HG03565 (cell line): ENCODE measurements around the gene CHD5.
"Not testable (repeated sequence)": the region's sequence is repeated elsewhere in the genome, so short reads cannot be mapped to it uniquely, and the experiment has no call there.

ENCODE experiments used
- ATAC-seq: cut with Tn5 transposase; IDR thresholded peaks from one replicate; pipeline ENCODE4 v1.9.1; 2021; ENCODE audit warnings: mild to moderate bottlenecking, moderate library complexity; ENCODE audit not compliant: unreplicated experiment

CHD5 gene

DNA sequence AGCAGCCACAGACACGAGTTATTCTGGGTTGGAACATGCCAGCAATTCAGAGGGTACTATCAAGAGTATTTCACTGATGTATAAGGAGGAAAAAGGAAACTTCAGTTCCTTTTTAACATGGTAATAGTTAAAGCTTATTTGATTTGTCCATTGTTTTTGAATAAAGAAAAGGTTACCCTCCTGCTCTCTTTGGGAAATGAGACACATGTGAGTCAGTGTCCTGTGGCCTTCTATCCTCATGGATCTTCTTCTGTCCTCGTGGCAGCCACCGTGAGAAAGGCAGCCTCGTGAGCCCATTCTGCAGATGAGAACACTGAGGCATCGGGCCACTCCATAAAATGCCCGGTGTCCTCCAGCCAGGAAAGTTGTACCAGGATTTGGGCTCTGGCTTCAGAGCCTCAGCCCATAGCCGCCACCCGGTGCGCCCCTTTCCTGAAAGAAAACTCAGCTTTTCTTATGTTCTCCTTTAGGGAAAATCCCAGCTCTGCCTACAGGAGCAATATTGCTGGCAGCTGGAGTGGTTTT, 109.6 kb downstream of the CHD5 start:
- no peak for ATAC-seq

DNA sequence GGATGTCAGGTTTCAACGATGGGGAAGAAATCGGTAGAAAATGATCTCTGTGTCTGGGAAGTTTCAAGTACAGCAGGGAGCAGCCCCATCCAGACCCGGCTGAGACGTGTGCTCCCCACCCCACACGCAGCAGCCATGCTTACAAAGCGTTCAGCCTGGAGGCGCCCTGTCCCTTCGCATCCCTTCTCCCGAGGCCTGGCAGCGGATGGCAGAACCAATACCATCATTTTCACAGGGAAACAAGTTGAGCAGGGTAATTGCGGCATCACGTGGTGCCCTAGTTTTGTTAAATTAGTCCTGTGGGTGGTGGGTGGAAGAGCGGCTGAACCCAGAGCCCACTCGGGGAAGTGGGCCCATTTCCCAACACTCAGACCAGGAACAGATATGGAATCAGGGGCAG, 110.5 kb downstream of the CHD5 start:
- no peak for ATAC-seq

DNA sequence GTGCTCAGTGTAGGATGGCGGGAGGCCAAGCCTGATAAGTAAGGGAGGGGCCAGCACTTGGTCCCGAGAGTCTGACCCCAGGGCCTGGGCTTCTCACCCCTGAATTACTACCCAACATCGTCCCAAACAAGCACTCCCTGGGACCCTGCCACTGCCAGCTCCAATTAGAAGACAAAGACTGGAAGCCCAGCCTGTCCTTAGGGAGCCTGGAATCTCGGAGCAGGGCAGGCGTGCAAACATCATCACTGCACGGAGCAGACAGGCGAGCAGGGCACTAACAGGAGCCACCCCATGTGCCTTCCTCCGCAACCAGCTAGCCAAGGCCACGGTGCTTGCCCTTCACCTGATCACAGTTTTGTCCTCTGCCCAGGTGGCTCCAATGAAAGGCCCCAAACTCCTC, 111.2 kb downstream of the CHD5 start:
- no peak for ATAC-seq

DNA sequence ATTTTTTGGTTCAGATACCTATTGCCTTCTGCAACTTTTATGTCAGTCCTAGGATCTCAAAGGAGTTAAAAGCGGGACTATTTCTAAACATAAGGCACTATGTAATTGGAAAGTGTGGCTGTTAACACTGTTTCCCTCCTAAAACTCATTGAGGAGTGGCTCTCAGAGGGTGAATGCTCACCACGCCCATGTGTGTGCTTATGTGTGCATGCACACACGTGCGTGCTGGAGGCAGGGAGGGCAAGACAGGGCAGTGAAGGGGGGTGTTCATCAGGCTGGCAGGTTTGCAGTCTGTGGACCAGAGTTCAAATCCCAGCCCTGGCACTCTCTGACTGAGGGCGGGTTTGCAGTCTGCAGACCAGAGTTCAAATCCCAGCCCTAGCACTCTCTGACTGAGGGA, 112.0 kb downstream of the CHD5 start:
- ATAC-seq, result no peak

DNA sequence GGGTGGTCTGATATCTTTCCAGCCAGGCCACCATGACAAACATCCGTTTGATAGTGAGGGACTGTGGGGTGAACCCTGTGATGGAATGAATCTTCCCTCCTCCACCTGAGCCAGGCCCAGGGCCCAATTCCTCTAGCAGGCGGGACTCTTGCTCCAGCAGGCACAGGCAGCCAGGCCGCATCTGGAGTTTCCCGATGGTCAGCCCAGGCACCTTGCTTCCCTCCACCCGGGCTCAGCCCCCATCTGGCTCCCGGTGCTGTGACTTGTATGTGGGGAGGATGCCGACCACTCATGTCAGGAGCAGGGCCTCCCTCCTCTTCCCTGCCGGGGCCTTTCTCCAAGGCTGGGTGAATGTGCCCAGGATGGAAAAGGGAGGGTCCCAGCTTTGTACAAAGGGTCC, 113.4 kb downstream of the CHD5 start:
- ATAC-seq, result no peak

DNA sequence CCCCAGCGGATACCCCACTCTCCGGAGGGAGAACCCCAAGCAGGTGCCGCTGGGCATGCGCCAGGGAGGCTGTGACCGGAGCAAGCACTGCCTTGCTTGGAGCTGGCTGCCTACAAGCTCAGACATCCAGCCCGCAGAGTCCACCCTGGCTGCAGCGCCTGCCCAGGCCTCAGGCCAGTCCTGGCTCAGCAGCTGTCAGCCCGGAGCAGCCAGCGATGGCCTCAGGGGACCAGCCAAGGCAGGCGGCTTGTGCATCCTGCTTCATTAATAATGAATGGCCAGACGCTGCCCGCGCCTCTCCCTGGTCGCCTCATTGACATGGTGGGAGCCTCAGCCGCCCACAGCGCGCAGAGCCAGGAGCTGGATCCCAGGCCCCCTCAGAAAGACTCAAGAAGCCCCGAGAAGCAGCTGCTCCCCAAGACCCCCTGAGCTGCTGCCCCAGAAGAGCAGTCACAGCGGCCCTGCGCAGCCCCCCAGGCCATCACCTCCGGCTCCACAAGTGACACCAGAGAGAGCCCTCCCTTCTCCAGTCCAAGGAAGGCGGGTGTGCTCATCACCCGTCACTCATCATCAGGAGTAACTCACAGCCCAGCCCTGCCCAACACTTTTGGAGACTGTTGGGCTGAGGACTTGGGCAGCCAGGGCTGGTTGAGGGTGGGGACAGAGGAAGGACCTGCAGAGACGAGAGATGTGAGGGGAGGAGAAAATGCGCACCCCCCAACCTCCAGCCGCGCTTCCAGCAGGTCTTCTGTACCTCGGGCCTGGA, 114.8 kb downstream of the CHD5 start:
- no peak for ATAC-seq

DNA sequence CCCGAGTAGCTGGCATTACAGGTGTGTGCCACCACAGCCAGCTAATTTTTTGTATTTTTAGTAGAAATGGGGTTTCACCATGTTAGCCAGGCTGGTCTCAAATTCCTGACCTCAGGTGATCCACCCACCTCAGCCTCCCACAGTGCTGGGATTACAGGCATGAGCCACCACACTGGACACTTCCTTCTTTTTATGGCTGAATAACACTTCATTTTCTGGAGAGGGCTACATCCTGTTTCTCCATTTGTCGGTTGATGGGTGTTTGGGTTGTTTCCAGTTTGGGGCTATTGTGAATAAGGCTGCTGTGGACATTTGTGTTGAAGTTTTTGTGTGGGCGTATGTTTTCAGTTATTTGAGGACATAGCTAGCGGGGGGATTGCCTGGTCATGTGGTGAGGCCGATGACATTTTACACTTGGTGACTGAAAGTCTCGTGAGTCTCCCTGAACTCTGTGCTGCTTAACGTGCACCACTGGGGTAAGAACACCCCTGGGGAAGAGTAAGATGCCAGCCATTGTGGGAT, 116.5 kb downstream of the CHD5 start:
- not testable (repeated sequence) for ATAC-seq

DNA sequence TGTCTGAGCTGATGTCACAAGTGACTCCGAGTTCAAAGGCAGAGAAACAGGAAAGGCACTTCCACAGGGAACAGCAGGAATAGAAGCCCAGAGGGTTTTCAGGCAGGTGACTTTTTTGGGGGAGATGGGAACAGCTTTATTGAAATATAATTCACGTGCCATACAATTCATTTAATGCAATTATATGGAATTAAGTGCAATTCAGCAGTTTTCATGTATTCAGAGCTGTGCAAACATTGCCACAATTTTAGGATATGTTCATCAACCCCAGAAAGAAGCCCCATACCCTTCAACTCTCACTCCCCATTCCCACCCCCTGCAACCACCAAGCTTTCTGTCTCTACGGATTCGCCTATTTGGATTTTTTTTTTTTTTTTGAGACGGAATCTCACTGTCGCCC, 117.5 kb downstream of the CHD5 start:
- no peak for ATAC-seq

DNA sequence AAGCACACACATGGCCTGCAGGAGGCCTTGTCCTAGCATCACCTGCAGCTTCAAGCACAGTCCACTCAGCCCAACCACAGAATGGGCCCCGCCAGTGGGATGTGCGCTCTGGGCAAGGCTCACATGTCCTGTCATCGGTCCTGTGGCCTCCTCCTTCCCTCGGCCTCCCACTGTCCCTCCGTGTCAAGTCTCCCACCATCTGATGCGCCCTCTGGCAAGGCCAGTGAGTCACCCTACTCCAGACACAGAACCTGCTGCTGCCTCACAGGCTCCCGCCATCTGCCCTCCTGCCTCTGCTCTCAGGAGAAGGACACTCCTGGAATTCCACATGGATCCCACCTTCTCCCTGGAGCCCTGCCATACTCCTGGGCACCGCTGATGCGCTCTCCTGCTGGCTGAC, 120.3 kb downstream of the CHD5 start:
- no peak for ATAC-seq

DNA sequence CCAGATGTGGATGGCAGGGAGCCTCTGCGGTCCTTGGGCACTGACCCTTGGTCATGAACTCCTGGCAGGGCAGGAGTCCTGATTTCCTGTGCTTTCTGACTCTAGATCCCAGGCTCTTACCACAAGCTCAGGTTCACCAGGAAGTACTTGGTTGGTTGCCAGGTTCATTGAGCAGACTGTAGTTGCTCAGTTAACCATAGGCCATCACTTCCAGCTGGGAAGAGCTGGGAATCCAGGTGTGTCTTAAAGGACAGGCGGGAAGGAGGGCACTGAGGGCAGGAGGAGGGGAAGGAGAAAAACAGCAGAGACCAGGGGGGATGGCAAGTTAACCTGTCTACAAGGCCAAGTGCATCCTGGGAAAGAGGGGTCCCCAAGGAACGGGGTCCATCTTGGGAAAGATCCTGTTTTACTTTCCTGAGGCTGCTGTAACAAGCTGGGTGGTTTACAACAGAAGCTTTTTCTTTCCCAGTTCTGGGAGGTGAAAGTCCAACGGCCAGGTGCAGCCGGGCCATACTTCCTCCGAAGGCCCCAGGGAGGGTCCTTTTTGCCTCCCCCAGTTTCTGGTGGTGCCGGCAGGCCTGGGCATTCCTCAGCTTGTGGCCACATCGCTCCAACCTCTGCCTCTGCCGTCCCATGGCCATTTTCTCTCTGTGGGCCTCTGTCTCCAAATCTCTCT, 122.8 kb downstream of the CHD5 start:
- no peak for ATAC-seq

DNA sequence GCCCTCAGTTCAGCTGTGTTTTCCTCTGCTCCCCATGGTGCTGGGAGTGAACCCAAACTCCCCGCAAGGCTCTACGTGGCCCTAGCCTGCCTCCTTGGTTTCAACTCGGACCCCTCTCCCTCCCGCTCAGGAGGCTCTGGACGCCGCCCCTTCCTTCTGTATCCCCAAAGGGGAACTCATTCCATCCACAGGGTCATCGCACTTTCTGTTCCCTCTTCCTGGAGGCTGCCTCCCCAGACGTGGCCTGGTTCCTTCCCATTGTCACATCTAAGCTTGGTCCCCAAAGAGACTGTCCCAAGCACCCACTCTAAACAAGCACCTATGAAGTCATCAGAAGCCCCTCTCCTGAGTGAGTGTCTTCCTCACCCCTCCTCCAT, 123.6 kb downstream of the CHD5 start:
- no peak for ATAC-seq

DNA sequence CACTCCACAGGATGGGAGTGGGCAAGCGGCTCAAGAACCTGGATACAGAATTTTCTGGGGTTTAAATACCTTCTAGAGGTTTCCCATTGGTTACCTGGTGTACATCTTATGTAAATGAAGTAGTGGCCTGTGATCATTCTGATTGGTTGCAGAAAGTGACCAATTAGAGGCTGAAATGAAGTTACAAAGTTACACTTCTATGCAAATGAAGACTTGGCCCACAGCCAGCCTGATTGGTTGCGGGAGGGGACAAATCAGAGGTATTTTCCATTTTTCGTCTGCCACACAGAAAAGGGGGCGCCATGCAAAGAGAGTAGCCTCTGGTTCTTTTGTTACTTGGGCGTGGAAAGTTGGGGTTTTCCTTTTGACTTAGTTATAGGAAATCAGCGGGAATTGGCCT, 125.5 kb downstream of the CHD5 start:
- no peak for ATAC-seq

DNA sequence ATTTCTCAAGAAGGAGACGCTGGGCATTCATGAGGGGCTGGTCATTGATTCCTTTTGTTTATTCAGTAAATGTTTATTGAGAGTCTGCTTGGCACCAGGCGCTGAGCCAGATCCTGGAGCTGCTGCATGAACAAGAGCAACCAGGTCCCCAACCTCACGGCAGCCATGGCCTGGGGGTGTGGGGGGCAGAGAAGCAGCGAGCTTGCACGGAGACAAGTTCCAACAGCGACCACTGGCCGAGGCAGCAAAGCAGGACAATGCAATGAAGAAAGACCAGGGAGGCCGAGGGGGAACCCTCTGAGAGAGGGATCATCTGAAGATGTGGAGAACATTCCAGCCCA, 126.9 kb downstream of the CHD5 start:
- no peak for ATAC-seq

DNA sequence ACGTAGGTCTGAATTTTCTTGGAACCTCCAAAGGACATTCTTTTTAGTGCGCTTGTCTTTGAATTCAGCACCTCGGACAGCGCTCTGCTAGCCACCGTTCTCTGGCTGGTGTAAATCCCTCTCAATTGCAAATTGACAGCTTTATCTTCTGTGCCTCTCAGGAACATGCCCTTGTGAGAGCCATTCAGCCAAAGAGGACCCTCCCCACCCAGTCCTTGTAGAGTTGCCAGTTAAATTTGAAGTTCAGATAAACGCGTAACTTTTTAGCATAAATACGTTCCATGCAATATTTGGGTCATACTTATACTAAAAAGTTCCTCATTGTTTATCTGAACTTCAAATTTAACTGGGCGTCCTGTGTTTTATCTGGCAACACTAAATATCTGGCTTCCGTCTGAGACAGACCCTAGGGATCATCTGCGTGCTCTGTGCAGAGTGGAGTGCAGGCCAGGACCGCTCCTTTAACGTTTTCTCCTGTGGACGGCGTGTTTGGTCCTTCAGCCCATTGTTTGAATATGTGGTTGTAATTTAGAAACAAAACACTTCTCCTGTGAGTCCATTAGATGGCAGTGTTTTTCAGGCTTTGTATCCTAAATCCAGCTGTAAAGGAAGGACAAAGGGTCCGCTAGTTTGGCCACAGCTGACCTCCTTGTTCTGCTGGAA, 127.4 kb downstream of the CHD5 start:
- no peak for ATAC-seq
